GM18505 (cell line): ENCODE measurements around the gene ZNF804A.
"Not testable (repeated sequence)": the region's sequence is repeated elsewhere in the genome, so short reads cannot be mapped to it uniquely, and the experiment has no call there.

Experiments
- ATAC-seq: cut with Tn5 transposase; IDR thresholded peaks from one replicate; pipeline ENCODE4 v1.9.1; 2021; ENCODE audit not compliant: unreplicated experiment
- POLR2A ChIP-seq: IDR thresholded peaks from 4 replicates; pipeline ENCODE4 v1.6.1; 2011; ENCODE audit warnings: borderline replicate concordance; ENCODE audit not compliant: insufficient read depth, insufficient read length; ENCODE audit errors: extremely low read depth

ZNF804A gene

DNA sequence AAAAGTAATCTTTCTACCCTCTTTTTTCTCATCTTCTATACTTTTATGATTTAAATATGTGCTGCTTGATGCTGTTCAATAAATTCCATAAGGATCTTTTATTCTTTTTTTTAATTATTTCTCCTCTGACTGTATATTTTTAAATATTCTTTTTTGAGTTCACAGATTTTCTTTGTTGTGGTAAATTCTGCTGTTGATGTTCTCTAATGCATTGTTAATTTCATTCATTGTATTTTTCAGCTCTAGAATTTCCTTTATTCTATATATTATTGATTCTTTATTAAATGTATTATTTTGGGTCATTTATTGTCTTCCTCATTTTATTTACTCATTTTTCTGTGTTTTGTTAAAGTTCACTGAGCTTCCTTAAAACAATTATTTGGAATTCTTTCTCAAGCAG is 260.9 kb downstream of the ZNF804A start:
- ATAC-seq, result no peak
- no peak for TF ChIP-seq POLR2A

DNA sequence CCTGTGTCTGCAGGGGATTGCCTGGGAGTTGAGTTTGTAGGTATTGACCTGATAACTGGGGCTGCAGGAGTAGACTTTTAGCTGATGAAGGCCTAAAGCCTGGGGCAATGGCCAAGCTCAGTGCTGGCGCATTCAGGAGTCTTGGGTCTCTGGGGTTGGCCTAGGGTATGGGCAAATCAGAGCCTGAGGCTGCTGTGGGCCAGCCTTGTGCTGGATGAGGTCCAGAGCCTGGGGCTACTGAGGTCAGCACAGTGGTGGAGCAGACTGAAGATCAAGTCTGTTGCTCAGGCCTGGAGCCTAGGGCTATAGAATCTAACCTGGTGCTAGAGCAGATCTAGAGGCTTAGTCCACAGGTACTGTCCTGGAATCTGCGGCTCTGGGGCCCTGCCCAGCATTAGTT is 262.4 kb downstream of the ZNF804A start:
- TF ChIP-seq POLR2A, result no peak
- ATAC-seq, result no peak

DNA sequence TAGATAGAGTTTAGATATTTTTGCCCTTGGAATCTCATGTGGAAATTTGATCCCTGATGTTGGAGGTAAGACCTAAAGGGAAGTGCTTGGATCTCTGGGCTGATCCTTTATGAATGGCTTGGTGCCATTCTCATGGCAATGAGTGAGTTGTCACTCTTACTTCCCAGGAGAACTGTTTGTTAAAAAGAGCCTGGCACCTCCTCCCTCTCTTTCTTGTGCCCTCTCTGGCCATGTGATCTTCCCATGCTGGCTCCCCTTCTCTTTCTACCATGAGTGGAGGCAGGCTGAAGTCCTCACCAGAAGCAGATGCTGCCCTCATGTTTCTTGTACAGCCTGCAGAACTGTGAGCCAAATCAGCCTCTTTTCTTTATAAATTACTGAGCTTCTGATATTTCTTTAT is 276.9 kb downstream of the ZNF804A start:
- no peak for ATAC-seq
- TF ChIP-seq POLR2A, result no peak

DNA sequence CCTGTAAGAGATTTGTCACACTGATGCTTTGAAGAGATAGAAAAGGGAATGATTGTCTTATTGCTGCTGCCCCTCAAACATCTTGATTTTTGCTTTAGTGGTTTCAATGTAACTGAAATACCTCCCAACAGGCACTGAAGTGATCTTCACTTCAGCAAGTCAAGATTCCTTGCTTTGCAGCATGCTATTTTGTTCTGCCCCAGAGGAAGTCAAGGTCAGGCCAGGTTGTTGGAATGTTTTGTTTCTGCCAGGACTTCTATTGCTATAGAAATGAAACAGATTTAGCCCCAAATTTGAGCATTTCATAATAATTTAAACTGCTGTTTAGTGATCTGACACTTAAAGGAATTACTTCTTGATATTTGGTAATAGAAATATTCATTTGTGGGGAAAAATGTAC is 277.6 kb downstream of the ZNF804A start:
- TF ChIP-seq POLR2A, result no peak
- ATAC-seq, result no peak

DNA sequence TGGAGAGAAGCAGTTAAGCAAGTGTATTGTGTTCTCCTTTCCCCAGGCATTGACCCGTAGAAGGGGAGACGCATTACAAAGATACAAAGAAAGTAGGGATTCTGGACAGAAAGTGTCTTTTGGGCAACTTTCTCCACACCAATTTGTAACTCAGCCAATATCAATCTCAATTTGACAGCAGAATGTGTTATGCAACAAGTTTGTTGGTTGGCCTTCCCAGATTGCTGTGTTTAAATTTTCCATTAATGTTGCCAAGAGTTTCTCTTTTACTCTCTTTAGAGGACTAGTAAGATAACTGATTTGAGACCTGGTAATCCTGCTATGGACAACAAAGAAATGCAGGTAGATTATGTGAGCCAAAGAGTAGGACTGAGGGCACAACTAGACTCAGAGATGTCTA is 279.6 kb downstream of the ZNF804A start:
- no peak for TF ChIP-seq POLR2A
- ATAC-seq, result no peak

DNA sequence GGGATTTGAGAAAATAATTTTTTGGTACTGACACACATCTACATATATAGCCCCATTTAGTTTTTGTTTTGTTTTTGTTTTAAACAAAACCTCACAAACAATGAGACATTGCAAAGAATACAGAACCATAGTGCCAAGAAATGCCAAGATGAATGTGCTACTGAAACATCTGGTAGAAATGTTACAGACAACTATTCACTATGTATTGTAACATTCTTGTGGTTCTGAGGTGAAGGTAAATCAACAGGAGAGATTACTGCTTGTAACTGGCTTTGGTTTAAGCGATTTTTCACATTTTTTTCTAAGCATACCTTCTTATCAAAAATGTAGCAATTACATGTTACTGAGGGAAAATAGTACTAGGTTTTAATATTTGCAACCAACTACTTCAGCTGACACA is 281.3 kb downstream of the ZNF804A start:
- ATAC-seq, result no peak

DNA sequence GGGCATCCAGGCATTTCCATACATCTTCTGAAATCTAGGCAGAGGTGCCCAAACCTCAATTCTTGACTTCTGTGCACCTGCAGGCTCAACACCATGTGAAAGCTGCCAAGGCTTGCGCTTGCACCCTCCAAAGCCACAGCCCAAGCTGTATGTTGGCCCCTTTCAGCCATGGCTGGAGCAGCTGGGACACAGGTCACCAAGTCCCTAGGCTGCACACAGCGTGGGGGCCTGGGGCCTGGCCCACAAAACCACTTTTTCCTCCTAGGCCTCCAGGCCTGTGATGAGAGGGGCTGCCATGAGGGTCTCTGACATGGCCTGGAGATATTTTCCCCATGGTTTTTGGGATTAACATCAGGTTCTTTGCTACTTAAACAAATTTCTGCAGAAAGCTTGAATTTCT is 288.3 kb downstream of the ZNF804A start:
- not testable (repeated sequence) for ATAC-seq

More for the DNA sequence above, 281.3 kb downstream of the ZNF804A start:
- TF ChIP-seq POLR2A, result no peak

DNA sequence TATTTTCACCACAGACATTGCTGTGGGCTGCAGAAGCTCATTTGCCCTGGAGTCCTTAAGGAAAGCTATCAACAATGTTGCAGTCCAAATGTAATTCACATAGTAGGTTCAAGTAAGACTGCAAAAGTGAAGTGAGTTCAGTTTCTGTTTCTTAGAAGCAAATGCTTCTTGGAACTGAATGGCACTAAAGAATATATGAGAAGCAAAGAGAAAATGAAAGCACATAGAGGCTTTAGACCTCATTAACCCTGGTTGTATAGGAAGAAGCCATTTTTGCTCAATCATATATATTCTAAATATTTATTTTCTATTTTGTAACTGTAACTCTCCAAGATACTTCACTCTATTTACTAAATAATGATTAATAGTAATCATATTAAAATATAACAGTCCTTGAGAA is 292.0 kb downstream of the ZNF804A start:
- no peak for TF ChIP-seq POLR2A
- no peak for ATAC-seq

DNA sequence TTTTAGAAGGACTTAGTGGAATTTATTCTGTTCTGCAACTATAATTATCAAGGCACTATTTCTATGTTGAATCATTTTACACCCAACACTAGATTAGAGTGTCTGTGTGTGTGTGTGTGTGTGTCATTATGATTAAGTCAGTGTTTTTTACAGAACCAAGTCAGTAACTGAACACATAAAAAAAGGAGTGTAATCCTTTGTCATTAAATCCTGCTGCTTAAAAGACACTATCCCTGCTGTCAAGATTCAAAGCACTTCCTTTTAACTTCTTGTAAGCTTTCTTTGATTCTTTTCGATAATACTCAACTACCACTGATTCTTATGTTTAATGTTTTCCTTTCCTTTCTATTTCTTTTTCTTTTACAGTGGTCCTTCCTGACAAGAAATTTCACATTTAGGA is 306.7 kb downstream of the ZNF804A start:
- no peak for ATAC-seq
- TF ChIP-seq POLR2A, result no peak

DNA sequence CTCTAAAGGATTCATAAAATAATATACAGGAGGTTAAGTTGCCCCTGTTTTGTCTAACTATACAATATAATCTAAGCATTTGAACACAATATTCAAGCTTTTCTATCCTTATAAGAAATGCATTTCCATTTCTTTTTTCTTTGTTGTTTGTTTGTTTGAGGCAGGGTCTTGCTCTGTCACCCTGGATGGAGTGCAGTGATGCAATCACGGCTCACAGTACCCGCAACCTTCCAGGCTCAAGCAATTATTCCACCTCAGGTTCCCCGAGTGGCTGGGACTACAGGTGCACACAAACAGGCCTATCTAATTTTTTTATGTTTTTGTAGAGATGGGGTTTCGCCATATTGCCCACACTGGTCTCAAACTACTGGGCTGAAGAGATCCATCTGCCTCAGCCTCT is 307.8 kb downstream of the ZNF804A start:
- TF ChIP-seq POLR2A, result no peak

DNA sequence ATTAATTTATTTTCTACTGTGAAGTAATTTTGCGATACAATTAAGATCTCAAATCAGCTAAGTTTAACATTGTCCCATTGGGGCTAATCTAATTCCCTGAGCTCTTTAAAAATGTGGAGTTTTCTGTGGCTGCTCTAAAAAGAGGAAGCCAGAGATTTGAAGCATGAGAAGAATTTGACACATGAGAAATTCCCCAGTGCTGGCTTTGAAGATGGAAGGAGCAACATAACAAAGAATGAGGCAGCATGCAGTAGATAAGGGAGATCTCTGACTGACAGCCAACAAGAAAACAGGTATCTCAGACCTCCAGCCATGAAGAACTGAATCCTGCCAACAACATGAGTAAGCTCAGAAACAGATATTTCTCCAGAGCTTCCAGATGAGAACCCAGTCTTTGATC is 308.4 kb downstream of the ZNF804A start:
- no peak for ATAC-seq
- TF ChIP-seq POLR2A, result no peak

More for the DNA sequence above, 307.8 kb downstream of the ZNF804A start:
- no peak for ATAC-seq

DNA sequence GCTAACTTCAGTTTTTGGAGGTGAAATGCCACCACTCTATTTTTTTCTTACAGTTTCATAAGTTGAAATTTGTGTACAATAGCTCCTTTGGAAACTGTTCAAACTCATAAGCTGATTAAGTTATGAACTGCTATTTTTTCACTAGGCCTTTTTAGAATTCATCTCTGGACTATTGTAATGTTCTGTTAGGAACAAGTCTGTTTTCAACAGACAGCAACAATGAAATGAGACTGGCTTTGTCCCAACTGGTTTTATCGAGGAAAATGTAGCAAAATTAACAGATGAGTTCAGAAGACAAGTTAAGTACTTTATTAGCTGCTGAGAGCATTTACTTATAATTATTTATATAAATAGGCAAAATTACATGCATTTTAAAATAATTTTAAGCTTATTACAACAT is 310.6 kb downstream of the ZNF804A start:
- ATAC-seq, result no peak

DNA sequence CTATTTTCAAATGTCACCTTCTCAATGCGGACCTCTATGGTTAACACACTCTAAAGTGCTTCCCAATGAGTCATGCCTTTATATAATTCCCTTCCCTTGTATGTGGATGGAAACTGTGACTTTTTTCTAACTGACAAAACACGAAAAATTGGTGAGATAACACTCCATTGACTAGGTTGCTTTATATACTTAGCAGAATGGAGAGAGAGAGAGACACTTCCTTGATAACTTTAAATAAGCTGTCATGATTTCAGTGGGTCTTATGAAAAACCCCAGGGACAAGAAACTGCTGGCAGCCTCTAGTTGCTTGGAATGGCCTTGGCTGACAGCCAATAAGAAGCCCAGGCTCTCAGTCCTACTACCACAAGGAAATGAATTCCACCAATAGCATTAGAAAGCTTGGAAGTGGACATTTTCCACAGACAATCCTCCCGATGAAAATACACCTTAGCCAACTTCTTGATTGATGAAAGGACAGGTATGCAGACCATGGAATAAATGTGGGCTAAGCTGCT is 322.2 kb downstream of the ZNF804A start:
- ATAC-seq, result no peak
- TF ChIP-seq POLR2A, result no peak

More for the DNA sequence above, 310.6 kb downstream of the ZNF804A start:
- no peak for TF ChIP-seq POLR2A

DNA sequence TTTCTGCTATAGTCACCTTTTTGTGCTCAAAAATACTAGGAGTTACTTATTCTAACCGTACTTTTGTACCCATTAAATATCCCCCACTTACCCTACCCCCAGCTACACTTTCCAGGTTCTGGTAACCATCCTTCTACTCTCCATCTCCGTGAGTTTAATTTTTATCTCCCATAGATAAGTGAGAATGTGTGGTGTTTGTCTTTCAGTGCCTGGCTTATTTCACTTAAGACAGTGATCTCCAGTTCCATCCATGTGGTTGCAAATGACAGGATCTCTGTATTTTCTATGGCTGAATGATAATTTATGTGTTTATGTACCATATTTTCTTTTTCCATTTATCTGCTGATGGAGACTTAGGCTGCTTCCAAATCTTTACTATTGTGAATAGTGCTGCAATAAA is 323.3 kb downstream of the ZNF804A start:
- ATAC-seq, result no peak
- TF ChIP-seq POLR2A, result no peak

DNA sequence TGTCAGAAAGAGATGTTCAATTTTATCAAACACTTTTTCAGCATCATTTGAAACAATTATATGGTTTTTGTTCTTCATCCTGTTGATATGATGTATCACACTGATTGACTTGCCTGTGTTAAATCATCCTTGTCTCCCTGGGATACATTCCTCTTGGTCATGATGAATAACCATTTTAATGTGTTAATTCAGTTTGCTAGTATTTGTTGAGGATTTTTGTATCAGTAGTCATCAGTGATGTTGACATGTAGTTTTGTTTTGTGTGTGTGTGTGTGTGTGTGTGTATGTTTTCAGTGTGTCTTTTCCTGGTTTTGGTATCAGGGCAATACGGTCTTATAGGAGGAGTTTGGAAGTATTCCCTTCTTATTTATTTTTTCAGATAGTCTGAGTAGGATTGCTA is 325.4 kb downstream of the ZNF804A start:
- TF ChIP-seq POLR2A, result no peak
- ATAC-seq, result no peak

DNA sequence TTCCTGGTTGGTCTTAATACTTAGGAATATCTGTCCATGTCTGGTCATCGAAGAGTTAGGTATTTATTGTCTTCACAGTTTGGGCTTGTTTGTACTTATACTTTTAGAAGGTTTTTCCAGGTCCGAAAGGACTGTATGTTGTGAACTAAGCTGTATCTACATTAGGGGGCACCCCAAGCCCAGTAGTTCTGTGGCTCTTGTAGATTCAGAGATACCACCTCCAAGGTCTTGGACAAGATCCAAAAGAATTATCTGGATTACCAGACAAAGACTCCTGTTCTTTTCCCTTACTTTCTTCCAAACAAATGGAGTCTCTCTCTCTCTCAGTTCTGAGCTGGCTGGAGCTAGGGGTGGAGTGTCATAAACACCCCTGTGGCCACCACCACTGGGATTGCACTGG is 328.7 kb downstream of the ZNF804A start:
- no peak for ATAC-seq
- TF ChIP-seq POLR2A, result no peak

DNA sequence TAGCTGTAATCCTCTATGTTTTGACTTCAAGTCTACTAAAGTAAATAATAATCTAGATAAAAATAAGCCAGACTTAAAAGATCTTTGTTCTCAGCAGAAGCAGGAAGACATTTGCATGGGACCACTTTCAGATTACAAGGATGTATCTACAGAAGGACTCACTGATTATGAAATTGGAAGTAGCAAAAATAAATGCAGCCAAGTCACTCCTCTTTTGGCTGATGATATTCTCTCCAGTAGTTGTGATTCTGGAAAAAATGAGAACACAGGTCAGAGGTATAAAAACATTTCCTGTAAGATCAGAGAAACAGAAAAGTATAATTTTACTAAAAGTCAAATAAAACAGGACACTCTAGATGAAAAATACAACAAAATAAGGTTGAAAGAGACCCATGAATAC is 338.4 kb downstream of the ZNF804A start:
- no peak for ATAC-seq
- no peak for TF ChIP-seq POLR2A
